HepG2 (cell line): ENCODE measurements around the gene SYMPK. TPM values are rescaled to one million over a fixed set of nuclear protein-coding genes. Genes with fewer than 3 reads are reported as not detected.

Source experiments
- PITX1 ChIP-seq: sonication (generic); formaldehyde crosslinking; IDR thresholded peaks from 2 replicates; pipeline ENCODE4 v1.5.1; 2020; ENCODE audit warnings: mild to moderate bottlenecking, missing genetic modification reagents
- polyA plus RNA-seq, 8 experiments: library from polyadenylated mRNA; depleted of rRNA in 3 of 8; stranded (reverse) in 7 of 8; unstranded in 1 of 8; fragments of >200 nt; fragmentation: Illumina TruSeq in 4 of 8; extraction: Trizol in 4 of 8; gene quantifications; 2 replicates each; pipeline versions ENCODE4 v1.2.1 to v1.2.3, GENCODE V29; 2011 to 2016; ENCODE audit warnings: low read depth in 4 of 8, missing spikeins in 1 of 8, mixed read lengths in 1 of 8; ENCODE audit not compliant: insufficient read depth in 1 of 8
- total RNA-seq, 5 experiments: library from RNA; depleted of rRNA; stranded (reverse); fragments of >200 nt; fragmentation: Illumina TruSeq; extraction: Trizol; gene quantifications; 2 replicates each; pipeline ENCODE4 v1.2.3, GENCODE V29; 2016; ENCODE audit warnings: low read depth in 1 of 5
- TF ChIP-seq, protein P1 (sequence below): sonication (generic); formaldehyde crosslinking; IDR thresholded peaks from 2 replicates; pipeline ENCODE4 v1.4.0; 2020; ENCODE audit warnings: mild to moderate bottlenecking, missing genetic modification reagents

SYMPK gene
- total and polyA plus RNA-seq, 2 of the 13 experiments (the other 11 are each of a cell fraction or from before 2014, with no cell fraction given) = 21.9 to 55.7 TPM

DNA sequence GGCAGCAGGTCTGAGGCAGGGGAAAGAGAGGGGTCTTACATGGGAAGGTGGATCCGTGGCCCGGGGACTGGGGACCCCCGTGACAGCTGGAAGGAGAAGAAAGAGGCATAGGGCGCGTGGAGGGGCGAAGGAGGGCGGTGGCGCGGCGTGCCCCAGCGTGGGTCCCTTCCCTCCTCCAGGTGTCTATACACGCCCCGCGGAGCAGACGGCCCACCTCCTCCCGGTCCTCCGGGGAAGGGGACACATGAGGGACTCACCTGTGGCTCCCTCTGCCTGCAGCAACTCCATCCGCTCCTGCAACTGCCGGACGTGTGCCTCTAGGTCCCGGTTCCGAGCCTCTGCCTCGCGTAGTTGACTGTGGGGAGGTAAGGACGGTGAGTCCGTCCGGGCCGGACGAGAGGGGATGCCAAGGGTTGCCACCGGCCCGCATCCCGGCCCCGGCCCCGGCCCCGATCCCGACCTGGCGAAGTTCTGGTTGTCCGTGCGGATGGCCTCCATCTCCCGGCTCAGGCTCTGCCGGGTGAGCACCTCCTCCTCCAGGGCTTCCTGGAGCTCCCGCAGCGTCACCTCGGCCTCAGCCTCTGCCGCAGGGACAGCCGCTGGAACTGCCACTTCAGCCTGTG, 91.5 kb downstream of the SYMPK start (continued):
- TF ChIP-seq, protein P1, sequence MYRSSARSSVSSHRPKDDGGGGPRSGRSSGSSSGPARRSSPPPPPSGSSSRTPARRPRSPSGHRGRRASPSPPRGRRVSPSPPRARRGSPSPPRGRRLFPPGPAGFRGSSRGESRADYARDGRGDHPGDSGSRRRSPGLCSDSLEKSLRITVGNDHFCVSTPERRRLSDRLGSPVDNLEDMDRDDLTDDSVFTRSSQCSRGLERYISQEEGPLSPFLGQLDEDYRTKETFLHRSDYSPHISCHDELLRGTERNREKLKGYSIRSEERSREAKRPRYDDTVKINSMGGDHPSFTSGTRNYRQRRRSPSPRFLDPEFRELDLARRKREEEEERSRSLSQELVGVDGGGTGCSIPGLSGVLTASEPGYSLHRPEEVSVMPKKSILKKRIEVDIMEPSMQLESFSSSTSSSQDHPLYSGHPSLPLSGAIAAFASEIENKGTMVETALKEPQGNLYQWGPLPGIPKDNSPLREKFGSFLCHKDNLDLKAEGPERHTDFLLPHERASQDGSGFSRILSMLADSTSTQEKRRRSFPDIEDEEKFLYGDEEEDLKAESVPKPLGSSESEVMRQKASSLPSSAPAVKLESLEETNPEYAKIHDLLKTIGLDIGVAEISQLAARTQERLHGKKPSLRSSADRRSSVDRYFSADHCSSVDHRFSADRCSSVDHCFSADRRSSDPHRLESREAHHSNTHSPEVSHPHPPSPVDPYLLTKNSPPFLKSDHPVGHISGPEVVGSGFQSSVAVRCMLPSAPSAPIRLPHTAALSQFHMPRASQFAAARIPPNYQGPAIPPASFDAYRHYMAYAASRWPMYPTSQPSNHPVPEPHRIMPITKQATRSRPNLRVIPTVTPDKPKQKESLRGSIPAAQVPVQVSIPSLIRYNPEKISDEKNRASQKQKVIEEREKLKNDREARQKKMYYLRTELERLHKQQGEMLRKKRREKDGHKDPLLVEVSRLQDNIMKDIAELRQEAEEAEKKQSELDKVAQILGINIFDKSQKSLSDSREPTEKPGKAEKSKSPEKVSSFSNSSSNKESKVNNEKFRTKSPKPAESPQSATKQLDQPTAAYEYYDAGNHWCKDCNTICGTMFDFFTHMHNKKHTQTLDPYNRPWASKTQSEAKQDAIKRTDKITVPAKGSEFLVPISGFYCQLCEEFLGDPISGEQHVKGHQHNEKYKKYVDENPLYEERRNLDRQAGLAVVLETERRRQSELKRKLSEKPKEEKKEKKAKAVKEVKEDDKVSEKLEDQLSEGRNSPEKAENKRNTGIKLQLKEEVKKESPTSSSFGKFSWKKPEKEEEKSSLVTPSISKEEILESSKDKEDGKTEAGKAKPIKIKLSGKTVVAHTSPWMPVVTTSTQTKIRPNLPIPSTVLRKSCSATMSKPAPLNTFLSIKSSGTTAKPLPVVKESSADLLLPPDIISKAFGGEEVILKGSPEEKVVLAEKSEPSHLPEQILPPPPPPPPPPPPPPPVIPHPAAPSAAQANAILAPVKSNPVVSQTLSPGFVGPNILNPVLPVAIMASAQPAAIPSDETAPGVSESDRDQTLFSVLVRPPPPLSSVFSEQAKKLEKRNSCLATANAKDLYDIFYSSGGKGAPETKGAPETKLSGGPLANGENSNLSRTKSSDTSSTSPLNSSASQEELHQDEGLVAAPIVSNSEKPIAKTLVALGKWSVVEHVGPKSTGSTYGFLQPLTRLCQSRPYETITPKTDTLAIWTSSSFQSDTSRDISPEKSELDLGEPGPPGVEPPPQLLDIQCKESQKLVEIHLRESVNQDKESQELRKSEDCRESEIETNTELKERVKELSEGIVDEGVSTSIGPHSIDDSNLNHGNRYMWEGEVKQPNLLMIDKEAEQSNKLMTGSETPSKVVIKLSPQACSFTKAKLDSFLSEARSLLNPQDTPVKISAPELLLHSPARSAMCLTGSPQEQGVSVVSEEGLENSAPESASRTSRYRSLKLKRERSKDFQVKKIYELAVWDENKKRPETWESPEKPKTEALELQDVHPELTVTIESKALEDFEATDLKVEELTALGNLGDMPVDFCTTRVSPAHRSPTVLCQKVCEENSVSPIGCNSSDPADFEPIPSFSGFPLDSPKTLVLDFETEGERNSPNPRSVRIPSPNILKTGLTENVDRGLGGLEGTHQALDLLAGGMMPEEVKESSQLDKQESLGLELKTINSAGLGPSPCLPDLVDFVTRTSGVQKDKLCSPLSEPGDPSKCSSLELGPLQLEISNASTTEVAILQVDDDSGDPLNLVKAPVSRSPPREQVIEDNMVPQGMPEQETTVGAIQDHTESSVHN = no peak
- no peak for TF ChIP-seq PITX1 (CRISPR knock-in tag)
